ENCODE data around the gene GUCY2C.

Gene GUCY2C

GRCh38 chr12:14681625-14682024 lies 14.8 kb downstream of the GUCY2C start:
- DNase-seq (ENCODE audit: low read depth) = no peak

- no peak for DNase-seq (ENCODE audit: low read depth)
Observed at GRCh38 chr12:14681190-14681589, 15.2 kb downstream of the GUCY2C start.

GRCh38 chr12:14678547-14679150 lies 17.8 kb downstream of the GUCY2C start:
- no peak for DNase-seq (ENCODE audit: low read depth)

GRCh38 chr12:14668591-14668990 lies 27.8 kb downstream of the GUCY2C start:
- DNase-seq (ENCODE audit: low read depth) = no peak

- DNase-seq (ENCODE audit: low read depth) = no peak
Observed at GRCh38 chr12:14665354-14666348, 30.7 kb downstream of the GUCY2C start.

- DNase-seq (ENCODE audit: low read depth) = peak; percentile 36
Observed at GRCh38 chr12:14664434-14665023, 31.9 kb downstream of the GUCY2C start.

GRCh38 chr12:14663002-14663401 lies 33.4 kb downstream of the GUCY2C start:
- no peak for DNase-seq (ENCODE audit: low read depth)

GRCh38 chr12:14656846-14657245 lies 39.6 kb downstream of the GUCY2C start:
- DNase-seq (ENCODE audit: low read depth) = no peak

- no peak for DNase-seq (ENCODE audit: low read depth)
Observed at GRCh38 chr12:14655284-14655683, 41.1 kb downstream of the GUCY2C start.

- no peak for DNase-seq (ENCODE audit: low read depth)
Observed at GRCh38 chr12:14654842-14655241, 41.6 kb downstream of the GUCY2C start.

GRCh38 chr12:14654416-14654815 lies 42.0 kb downstream of the GUCY2C start:
- no peak for DNase-seq (ENCODE audit: low read depth)

- no peak for DNase-seq (ENCODE audit: low read depth)
Observed at GRCh38 chr12:14652483-14652882, 43.9 kb downstream of the GUCY2C start.

- no peak for DNase-seq (ENCODE audit: low read depth)
Observed at GRCh38 chr12:14651371-14651770, 45.0 kb downstream of the GUCY2C start.

GRCh38 chr12:14650789-14651188 lies 45.6 kb downstream of the GUCY2C start:
- no peak for DNase-seq (ENCODE audit: low read depth)

- no peak for DNase-seq (ENCODE audit: low read depth)
Observed at GRCh38 chr12:14647028-14647750, 49.2 kb downstream of the GUCY2C start.

GRCh38 chr12:14643251-14643650 lies 53.1 kb downstream of the GUCY2C start:
- DNase-seq (ENCODE audit: low read depth) = no peak

- DNase-seq (ENCODE audit: low read depth) = no peak
Observed at GRCh38 chr12:14638066-14638465, 58.3 kb downstream of the GUCY2C start.

GRCh38 chr12:14635776-14636175 lies 60.6 kb downstream of the GUCY2C start:
- DNase-seq (ENCODE audit: low read depth) = no peak

- DNase-seq (ENCODE audit: low read depth) = no peak
Observed at GRCh38 chr12:14630793-14631192, 65.6 kb downstream of the GUCY2C start.

GRCh38 chr12:14629832-14630710 lies 66.3 kb downstream of the GUCY2C start:
- peak; percentile 67 for DNase-seq (ENCODE audit: low read depth)

GRCh38 chr12:14628771-14629170 lies 67.6 kb downstream of the GUCY2C start:
- DNase-seq (ENCODE audit: low read depth) = no peak
